GM23338 (cell line): ENCODE data around the gene SLC35B1.

Experiments used
- CREB1 ChIP-seq: fragments of 250-450 bp; sonication (Bioruptor Pico); IDR thresholded peaks from 2 replicates; pipeline ENCODE4 v1.5.0; 2020; ENCODE audit warnings: low read depth, mild to moderate bottlenecking, moderate library complexity
- EZH2 ChIP-seq: fragments of 200-600 bp; sonication (generic); IDR thresholded peaks from one replicate; pipeline ENCODE4 v1.8.0; 2017; ENCODE audit warnings: antibody characterized with exemption, mild to moderate bottlenecking, low read depth; ENCODE audit not compliant: unreplicated experiment
- EZH2phosphoT487 ChIP-seq: fragments of 200-600 bp; sonication (generic); IDR thresholded peaks from one replicate; pipeline ENCODE4 v1.8.1; 2018; ENCODE audit warnings: antibody characterized with exemption; ENCODE audit not compliant: unreplicated experiment
- JUNB ChIP-seq: IDR thresholded peaks from one replicate; pipeline ENCODE4 v1.6.1; 2016; ENCODE audit warnings: antibody characterized with exemption; ENCODE audit not compliant: unreplicated experiment
- NANOG ChIP-seq: IDR thresholded peaks from 2 replicates; pipeline ENCODE4 v1.6.1; 2016; ENCODE audit warnings: antibody characterized with exemption, borderline replicate concordance
- POLR2AphosphoS5 ChIP-seq: IDR thresholded peaks from 2 replicates; pipeline ENCODE4 v1.6.1; 2016; ENCODE audit warnings: antibody characterized with exemption, low read depth
- TF ChIP-seq, protein P1 (sequence below), 2 experiments: fragments of 200-600 bp in 1 of 2; sonication (generic) in 1 of 2; conservative IDR thresholded peaks; 2 replicates each; pipeline versions ENCODE4 v1.5.1 to v1.6.1; 2016 to 2017; ENCODE audit warnings: antibody characterized with exemption in 2 of 2, low read depth in 2 of 2, mild to moderate bottlenecking in 2 of 2, moderate library complexity in 1 of 2
- TF ChIP-seq, protein P2 (sequence below): IDR thresholded peaks from one replicate; pipeline ENCODE4 v1.6.1; 2018; ENCODE audit warnings: antibody characterized with exemption; ENCODE audit not compliant: unreplicated experiment
- TF ChIP-seq, protein P3 (sequence below): fragments of 250-450 bp; sonication (Bioruptor Pico); IDR thresholded peaks from 2 replicates; pipeline ENCODE4 v1.5.0; 2020; ENCODE audit warnings: mild to moderate bottlenecking, moderate library complexity

DNA sequence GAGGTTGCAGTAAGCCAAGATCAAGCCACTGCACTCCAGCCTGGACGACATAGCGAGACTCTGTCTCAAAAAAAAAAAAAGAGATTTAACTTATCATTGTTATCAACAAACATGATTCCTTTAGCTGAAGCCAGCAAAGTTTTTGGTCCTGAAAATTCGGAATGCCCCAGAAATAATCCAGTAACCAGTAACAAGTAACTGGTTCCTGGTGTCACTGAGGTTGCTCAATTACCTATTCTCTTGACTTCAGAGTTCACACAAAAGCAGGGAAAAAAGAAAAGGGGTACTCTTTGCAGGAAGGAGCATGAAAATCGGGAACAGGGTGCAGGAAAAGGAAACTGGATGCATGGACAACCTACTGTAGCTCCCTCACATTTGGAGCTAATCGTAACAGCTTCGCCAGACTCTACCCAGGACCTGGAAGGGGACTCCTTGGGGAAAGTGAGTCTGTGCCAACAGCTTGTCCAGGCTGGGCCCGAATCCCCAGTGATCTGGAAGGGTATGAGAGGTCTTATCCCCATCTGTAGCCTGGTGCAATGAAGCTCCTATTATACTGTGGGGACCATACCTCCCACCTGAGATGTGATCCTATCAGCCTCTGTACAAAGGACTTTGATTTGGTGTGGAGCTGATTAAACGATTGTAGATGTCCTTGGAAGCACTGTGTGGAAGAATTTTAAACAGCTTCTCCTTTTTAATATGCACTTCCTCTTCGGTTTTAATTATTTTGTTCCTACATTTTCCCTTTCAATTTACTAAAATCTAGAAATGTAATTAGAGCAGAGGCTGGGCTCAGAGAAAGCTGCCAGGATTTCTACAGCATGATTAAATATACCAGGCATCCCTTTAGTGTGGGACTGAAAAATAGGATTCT is 26.4 kb downstream of the SLC35B1 start:
- no peak for TF ChIP-seq EZH2
- TF ChIP-seq, protein P1, sequence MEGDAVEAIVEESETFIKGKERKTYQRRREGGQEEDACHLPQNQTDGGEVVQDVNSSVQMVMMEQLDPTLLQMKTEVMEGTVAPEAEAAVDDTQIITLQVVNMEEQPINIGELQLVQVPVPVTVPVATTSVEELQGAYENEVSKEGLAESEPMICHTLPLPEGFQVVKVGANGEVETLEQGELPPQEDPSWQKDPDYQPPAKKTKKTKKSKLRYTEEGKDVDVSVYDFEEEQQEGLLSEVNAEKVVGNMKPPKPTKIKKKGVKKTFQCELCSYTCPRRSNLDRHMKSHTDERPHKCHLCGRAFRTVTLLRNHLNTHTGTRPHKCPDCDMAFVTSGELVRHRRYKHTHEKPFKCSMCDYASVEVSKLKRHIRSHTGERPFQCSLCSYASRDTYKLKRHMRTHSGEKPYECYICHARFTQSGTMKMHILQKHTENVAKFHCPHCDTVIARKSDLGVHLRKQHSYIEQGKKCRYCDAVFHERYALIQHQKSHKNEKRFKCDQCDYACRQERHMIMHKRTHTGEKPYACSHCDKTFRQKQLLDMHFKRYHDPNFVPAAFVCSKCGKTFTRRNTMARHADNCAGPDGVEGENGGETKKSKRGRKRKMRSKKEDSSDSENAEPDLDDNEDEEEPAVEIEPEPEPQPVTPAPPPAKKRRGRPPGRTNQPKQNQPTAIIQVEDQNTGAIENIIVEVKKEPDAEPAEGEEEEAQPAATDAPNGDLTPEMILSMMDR (conservative IDR thresholded peaks at IDR 0.05; ENCODE audit: low read depth in 2 of 2) = no peak
- no peak for TF ChIP-seq POLR2AphosphoS5
- TF ChIP-seq EZH2phosphoT487 = no peak
- TF ChIP-seq JUNB = no peak
- TF ChIP-seq, protein P2, sequence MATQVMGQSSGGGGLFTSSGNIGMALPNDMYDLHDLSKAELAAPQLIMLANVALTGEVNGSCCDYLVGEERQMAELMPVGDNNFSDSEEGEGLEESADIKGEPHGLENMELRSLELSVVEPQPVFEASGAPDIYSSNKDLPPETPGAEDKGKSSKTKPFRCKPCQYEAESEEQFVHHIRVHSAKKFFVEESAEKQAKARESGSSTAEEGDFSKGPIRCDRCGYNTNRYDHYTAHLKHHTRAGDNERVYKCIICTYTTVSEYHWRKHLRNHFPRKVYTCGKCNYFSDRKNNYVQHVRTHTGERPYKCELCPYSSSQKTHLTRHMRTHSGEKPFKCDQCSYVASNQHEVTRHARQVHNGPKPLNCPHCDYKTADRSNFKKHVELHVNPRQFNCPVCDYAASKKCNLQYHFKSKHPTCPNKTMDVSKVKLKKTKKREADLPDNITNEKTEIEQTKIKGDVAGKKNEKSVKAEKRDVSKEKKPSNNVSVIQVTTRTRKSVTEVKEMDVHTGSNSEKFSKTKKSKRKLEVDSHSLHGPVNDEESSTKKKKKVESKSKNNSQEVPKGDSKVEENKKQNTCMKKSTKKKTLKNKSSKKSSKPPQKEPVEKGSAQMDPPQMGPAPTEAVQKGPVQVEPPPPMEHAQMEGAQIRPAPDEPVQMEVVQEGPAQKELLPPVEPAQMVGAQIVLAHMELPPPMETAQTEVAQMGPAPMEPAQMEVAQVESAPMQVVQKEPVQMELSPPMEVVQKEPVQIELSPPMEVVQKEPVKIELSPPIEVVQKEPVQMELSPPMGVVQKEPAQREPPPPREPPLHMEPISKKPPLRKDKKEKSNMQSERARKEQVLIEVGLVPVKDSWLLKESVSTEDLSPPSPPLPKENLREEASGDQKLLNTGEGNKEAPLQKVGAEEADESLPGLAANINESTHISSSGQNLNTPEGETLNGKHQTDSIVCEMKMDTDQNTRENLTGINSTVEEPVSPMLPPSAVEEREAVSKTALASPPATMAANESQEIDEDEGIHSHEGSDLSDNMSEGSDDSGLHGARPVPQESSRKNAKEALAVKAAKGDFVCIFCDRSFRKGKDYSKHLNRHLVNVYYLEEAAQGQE = no peak
- TF ChIP-seq CREB1 (CRISPR knock-in tag) = no peak
- no peak for TF ChIP-seq NANOG
- TF ChIP-seq, protein P3, sequence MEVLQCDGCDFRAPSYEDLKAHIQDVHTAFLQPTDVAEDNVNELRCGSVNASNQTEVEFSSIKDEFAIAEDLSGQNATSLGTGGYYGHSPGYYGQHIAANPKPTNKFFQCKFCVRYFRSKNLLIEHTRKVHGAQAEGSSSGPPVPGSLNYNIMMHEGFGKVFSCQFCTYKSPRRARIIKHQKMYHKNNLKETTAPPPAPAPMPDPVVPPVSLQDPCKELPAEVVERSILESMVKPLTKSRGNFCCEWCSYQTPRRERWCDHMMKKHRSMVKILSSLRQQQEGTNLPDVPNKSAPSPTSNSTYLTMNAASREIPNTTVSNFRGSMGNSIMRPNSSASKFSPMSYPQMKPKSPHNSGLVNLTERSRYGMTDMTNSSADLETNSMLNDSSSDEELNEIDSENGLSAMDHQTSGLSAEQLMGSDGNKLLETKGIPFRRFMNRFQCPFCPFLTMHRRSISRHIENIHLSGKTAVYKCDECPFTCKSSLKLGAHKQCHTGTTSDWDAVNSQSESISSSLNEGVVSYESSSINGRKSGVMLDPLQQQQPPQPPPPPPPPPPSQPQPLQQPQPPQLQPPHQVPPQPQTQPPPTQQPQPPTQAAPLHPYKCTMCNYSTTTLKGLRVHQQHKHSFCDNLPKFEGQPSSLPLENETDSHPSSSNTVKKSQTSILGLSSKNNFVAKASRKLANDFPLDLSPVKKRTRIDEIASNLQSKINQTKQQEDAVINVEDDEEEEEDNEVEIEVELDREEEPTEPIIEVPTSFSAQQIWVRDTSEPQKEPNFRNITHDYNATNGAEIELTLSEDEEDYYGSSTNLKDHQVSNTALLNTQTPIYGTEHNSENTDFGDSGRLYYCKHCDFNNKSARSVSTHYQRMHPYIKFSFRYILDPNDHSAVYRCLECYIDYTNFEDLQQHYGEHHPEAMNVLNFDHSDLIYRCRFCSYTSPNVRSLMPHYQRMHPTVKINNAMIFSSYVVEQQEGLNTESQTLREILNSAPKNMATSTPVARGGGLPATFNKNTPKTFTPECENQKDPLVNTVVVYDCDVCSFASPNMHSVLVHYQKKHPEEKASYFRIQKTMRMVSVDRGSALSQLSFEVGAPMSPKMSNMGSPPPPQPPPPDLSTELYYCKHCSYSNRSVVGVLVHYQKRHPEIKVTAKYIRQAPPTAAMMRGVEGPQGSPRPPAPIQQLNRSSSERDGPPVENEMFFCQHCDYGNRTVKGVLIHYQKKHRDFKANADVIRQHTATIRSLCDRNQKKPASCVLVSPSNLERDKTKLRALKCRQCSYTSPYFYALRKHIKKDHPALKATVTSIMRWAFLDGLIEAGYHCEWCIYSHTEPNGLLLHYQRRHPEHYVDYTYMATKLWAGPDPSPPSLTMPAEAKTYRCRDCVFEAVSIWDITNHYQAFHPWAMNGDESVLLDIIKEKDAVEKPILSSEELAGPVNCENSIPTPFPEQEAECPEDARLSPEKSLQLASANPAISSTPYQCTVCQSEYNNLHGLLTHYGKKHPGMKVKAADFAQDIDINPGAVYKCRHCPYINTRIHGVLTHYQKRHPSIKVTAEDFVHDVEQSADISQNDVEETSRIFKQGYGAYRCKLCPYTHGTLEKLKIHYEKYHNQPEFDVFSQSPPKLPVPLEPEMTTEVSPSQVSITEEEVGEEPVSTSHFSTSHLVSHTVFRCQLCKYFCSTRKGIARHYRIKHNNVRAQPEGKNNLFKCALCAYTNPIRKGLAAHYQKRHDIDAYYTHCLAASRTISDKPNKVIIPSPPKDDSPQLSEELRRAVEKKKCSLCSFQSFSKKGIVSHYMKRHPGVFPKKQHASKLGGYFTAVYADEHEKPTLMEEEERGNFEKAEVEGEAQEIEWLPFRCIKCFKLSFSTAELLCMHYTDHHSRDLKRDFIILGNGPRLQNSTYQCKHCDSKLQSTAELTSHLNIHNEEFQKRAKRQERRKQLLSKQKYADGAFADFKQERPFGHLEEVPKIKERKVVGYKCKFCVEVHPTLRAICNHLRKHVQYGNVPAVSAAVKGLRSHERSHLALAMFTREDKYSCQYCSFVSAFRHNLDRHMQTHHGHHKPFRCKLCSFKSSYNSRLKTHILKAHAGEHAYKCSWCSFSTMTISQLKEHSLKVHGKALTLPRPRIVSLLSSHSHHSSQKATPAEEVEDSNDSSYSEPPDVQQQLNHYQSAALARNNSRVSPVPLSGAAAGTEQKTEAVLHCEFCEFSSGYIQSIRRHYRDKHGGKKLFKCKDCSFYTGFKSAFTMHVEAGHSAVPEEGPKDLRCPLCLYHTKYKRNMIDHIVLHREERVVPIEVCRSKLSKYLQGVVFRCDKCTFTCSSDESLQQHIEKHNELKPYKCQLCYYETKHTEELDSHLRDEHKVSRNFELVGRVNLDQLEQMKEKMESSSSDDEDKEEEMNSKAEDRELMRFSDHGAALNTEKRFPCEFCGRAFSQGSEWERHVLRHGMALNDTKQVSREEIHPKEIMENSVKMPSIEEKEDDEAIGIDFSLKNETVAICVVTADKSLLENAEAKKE = no peak
